ENCODE data around the gene CCNY. TPM values are rescaled to one million over a fixed set of nuclear protein-coding genes. Genes with fewer than 3 reads are reported as not detected.

The CCNY gene
- total and polyA plus RNA-seq, 2 of the 4 experiments (the other 2 are of a cell fraction) = 38.0 to 131 TPM

GRCh38 chr10:35435824-35436223 lies 99.5 kb downstream of the CCNY start:
- Histone ChIP-seq H3K27ac (ENCODE audit: insufficient read depth, low read length) (no peak overlapping the region), H3K14ac (replicated peaks; ENCODE audit: low read depth, low read length) (no peak overlapping the region), H2BK5ac (ENCODE audit: low read depth, low read length, poor library complexity, severe bottlenecking) (no peak overlapping the region), H2BK120ac (ENCODE audit: low read depth, low read length) (no peak overlapping the region), H3K23ac (ENCODE audit: low read depth, low read length) (no peak overlapping the region), H3K27me3 (ENCODE audit: control insufficient read depth, insufficient read depth, low read length) (no peaks in the 10 kb centered on the region), H3K9me1 (ENCODE audit: insufficient read depth, low read length) (peaks cover 3% of the 10 kb centered on the region; the same call in 1 of the 2 replicates), H3K9me3 (ENCODE audit: control insufficient read depth, insufficient read depth, low read length) (peaks cover 2% of the 10 kb centered on the region), H4K91ac (ENCODE audit: insufficient read depth, low read depth, low read length) (no peak overlapping the region), H3K4me2 (ENCODE audit: low read depth, low read length) (no peak overlapping the region), H3K79me1 (ENCODE audit: low read depth in 1 of 2, low read length in 2 of 2) (peaks cover 36 to 83% of the 10 kb centered on the region in 2 experiments), H2BK20ac (ENCODE audit: low read depth, low read length) (no peak overlapping the region), H3K4me1 (ENCODE audit: control insufficient read depth, insufficient read depth, low read length) (no peaks in the 10 kb centered on the region), H2AK5ac (ENCODE audit: low read depth, low read length) (no peak overlapping the region), H4K5ac (ENCODE audit: low read depth, low read length) (no peak overlapping the region), H3K9ac (ENCODE audit: low read depth, low read length) (no peak overlapping the region), H3K4ac (ENCODE audit: low read depth, low read length) (no peak overlapping the region), H3K56ac (ENCODE audit: extremely low read depth, insufficient read depth, low read length) (no peak overlapping the region), H3K36me3 (ENCODE audit: control insufficient read depth, insufficient read depth, low read length) (no peaks in the 10 kb centered on the region), H2AK9ac (replicated peaks; ENCODE audit: low read depth, low read length, poor library complexity) (no peak overlapping the region), H3K18ac (ENCODE audit: low read depth, low read length) (no peak overlapping the region), H4K8ac (ENCODE audit: low read depth in 2 of 2, low read length in 2 of 2) (no peak overlapping the region), H4K20me1 (ENCODE audit: insufficient read depth, low read length) (peaks cover 57% of the 10 kb centered on the region), H2BK15ac (ENCODE audit: low read depth, low read length) (no peak overlapping the region), H3K4me3 (ENCODE audit: insufficient read depth, low read depth, low read length) (no peak overlapping the region), H2AFZ (replicated peaks; ENCODE audit: low read length, poor library complexity) (no peak overlapping the region)
- intact Hi-C loops (cut with micrococcal nuclease) = no loop called here
- WGBS, 2 experiments (ENCODE audit: extremely low coverage in 2 of 2, insufficient read length in 1 of 2) = 100% methylated on average over 1 to 3 of the region's 4 CpGs
- DNase-seq (no peak), ATAC-seq (ENCODE audit: low read depth) (no peak)
- BruUV-seq (replicated peaks) = no TSS peak
- in situ Hi-C loops (cut with MboI; ENCODE audit: low sequenced_read_pairs) = no loop called here
- ChIA-PET POLR2A (ENCODE audit: unreplicated experiment) (no interaction called here), CTCF (no interaction called here)
- dilution Hi-C loops (cut with HindIII; ENCODE audit: low sequenced_read_pairs, unreplicated experiment) = no loop called here
- TF ChIP-seq CHD1 (IDR thresholded peaks at IDR 0.05; ENCODE audit: low read depth, low read length) = no peak
- no peak for TF ChIP-seq ELK1 (IDR thresholded peaks at IDR 0.05; ENCODE audit: borderline replicate concordance, low read depth, low read length)
- no peak for TF ChIP-seq NFE2L2 (IDR thresholded peaks at IDR 0.05; ENCODE audit: low read depth, low read length)
- TF ChIP-seq RAD21 (IDR thresholded peaks at IDR 0.05; ENCODE audit: low read length) = no peak
- TF ChIP-seq, protein P1, sequence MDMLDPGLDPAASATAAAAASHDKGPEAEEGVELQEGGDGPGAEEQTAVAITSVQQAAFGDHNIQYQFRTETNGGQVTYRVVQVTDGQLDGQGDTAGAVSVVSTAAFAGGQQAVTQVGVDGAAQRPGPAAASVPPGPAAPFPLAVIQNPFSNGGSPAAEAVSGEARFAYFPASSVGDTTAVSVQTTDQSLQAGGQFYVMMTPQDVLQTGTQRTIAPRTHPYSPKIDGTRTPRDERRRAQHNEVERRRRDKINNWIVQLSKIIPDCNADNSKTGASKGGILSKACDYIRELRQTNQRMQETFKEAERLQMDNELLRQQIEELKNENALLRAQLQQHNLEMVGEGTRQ (IDR thresholded peaks at IDR 0.05; ENCODE audit: low read depth, low read length) = no peak
- TF ChIP-seq RCOR1 (IDR thresholded peaks at IDR 0.05; ENCODE audit: insufficient replicate concordance, low read length) = no peak
